ENCODE measurements around the gene PDXP.

PDXP gene

DNA sequence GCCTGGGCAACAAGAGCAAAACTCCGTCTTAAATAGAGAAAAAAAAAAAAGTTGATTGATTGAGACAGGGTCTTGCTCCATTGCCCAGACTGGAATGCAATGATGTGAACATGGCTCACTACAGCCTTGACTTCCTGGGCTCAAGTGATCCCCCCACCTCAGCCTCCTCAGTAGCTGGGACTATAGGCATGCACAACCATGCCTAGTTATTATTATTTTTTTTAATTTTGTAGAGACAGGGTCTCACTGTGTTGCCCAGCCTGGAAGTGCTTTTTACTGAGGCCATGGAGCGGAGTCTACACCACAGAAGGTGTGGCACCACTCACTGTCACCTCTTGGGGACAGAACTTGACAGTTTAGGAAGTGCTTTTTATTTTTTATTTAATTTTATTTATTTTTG is 56.1 kb downstream of the PDXP start:
- DNase-seq (ENCODE audit: low read depth): no peak
- no peak overlapping the region for H3K4me3 ChIP-seq (ENCODE audit: low read length)
- TF ChIP-seq, protein P1, sequence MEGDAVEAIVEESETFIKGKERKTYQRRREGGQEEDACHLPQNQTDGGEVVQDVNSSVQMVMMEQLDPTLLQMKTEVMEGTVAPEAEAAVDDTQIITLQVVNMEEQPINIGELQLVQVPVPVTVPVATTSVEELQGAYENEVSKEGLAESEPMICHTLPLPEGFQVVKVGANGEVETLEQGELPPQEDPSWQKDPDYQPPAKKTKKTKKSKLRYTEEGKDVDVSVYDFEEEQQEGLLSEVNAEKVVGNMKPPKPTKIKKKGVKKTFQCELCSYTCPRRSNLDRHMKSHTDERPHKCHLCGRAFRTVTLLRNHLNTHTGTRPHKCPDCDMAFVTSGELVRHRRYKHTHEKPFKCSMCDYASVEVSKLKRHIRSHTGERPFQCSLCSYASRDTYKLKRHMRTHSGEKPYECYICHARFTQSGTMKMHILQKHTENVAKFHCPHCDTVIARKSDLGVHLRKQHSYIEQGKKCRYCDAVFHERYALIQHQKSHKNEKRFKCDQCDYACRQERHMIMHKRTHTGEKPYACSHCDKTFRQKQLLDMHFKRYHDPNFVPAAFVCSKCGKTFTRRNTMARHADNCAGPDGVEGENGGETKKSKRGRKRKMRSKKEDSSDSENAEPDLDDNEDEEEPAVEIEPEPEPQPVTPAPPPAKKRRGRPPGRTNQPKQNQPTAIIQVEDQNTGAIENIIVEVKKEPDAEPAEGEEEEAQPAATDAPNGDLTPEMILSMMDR (conservative IDR thresholded peaks at IDR 0.05; ENCODE audit: low read depth, low read length): no peak

DNA sequence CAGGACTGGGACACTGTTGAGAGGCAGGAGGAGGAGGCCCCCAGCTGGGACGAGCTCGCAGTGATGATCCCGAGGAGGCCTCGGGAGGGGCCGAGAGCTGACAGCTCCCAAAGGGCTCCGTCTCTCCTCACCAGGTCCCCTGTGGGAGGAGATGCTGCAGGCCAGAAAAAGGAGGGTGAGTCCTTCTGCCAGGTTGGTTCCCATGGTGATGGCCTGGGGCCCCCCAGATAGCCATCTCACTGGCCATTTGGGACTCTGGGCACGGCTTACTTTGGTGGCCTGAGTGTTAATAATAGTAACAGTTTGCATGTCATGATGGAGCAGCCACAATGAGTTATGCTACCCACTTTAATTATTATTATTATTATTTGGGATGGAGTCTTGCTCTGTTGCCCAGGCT is 57.2 kb downstream of the PDXP start:
- no peak overlapping the region for H3K4me3 ChIP-seq (ENCODE audit: low read length)
- TF ChIP-seq, protein P1 (conservative IDR thresholded peaks at IDR 0.05; ENCODE audit: low read depth, low read length): no peak
- DNase-seq (ENCODE audit: low read depth): no peak

Measured in retinal pigment epithelial cell (primary cell).